HFFc6 (cell line): ENCODE results near the gene PAPPA. TPM values are rescaled to one million over a fixed set of nuclear protein-coding genes. Genes with fewer than 3 reads are reported as not detected.

Source experiments
- DNase-seq: peaks from one replicate; pipeline ENCODE4 v3.0.0-alpha.2; 2018
- H3K27ac Mint-ChIP-seq: 2 replicates; pipeline ENCODE4 v1.8.0; 2020; ENCODE audit warnings: mild to moderate bottlenecking, mixed read lengths
- H3K27me3 Mint-ChIP-seq: 2 replicates; pipeline ENCODE4 v1.8.0; 2021; ENCODE audit warnings: mild to moderate bottlenecking, moderate library complexity, mixed read lengths; ENCODE audit not compliant: insufficient read depth
- H3K36me3 Mint-ChIP-seq: 2 replicates; pipeline ENCODE4 v1.8.0; 2021; ENCODE audit warnings: low read depth, mixed read lengths
- H3K4me1 Mint-ChIP-seq: 2 replicates; pipeline ENCODE4 v1.8.0; 2020; ENCODE audit warnings: low read depth, mixed read lengths
- H3K4me3 Mint-ChIP-seq: 2 replicates; pipeline ENCODE4 v1.8.0; 2020; ENCODE audit warnings: mild to moderate bottlenecking, moderate library complexity, mixed read lengths
- H3K9me3 Mint-ChIP-seq: 2 replicates; pipeline ENCODE4 v1.8.0; 2020; ENCODE audit warnings: mild to moderate bottlenecking, mixed read lengths
- total RNA-seq, 6 experiments: library from RNA; stranded (reverse); fragmentation: NEBNext Ultra II Directional; extraction: Animal tissue kit (Norgen Biotek cat#: 25700); gene quantifications; 2 replicates in 1 of 6; 3 replicates in 5 of 6; pipeline ENCODE4 v1.2.3, GENCODE V29; 2021
- TF ChIP-seq, protein P1 (sequence below): fragments of 200-600 bp; sonication (generic); IDR thresholded peaks from 2 replicates; pipeline ENCODE4 v1.5.0; 2021; ENCODE audit warnings: antibody characterized with exemption, mild to moderate bottlenecking

The PAPPA gene
- total RNA-seq, 6 experiments from 2014 or later, result 8.2 to 13.2 (median 12.3) TPM

DNA sequence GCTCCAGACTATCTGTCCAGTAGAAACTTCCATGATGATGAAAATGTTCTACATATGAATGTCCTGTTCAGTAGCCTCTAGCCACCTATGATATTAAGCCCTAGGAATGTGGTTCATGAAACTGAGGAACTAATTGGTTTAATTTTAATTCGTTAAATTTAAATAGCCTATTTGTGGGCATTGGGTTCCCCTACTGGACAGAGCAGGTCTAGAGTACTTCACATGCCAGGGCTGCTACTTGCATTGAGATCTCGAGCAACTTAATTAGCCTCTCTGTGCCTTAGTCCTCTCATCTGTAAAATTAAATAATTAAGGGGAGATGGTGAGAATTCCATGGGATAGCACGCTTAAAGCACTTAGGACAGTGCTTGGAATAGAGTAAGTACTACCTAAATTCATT is 160.0 kb downstream of the PAPPA start:
- Mint-ChIP-seq H3K9me3 (no peaks in the 10 kb centered on the region), H3K36me3 (no peaks in the 10 kb centered on the region), H3K27ac (no peak overlapping the region), H3K4me3 (no peak overlapping the region), H3K4me1 (no peaks in the 10 kb centered on the region), H3K27me3 (no peaks in the 10 kb centered on the region)
- TF ChIP-seq, protein P1, sequence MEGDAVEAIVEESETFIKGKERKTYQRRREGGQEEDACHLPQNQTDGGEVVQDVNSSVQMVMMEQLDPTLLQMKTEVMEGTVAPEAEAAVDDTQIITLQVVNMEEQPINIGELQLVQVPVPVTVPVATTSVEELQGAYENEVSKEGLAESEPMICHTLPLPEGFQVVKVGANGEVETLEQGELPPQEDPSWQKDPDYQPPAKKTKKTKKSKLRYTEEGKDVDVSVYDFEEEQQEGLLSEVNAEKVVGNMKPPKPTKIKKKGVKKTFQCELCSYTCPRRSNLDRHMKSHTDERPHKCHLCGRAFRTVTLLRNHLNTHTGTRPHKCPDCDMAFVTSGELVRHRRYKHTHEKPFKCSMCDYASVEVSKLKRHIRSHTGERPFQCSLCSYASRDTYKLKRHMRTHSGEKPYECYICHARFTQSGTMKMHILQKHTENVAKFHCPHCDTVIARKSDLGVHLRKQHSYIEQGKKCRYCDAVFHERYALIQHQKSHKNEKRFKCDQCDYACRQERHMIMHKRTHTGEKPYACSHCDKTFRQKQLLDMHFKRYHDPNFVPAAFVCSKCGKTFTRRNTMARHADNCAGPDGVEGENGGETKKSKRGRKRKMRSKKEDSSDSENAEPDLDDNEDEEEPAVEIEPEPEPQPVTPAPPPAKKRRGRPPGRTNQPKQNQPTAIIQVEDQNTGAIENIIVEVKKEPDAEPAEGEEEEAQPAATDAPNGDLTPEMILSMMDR, result peak; percentile 60
- peak; percentile 11 for DNase-seq

DNA sequence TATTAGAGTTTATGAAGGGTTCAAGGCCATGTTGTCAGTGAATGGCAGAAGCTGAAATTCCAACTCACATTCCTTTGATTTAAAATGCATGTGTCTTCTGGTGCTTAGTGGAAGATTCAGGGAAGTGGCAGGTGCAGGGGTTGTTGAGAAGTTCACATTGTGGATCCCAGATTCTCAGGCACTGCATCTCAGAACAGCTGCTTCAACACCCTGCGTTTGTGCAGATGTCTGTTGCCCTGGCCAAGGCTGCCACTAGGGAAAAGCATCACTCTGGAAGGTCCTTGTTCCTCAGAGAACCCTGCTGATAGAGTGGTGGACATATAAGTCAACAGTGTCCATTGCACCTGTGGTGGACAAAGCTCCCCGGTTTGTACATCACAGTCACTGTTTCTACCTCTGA is 162.7 kb downstream of the PAPPA start:
- Mint-ChIP-seq H3K36me3 (no peaks in the 10 kb centered on the region), H3K4me1 (no peaks in the 10 kb centered on the region), H3K4me3 (no peak overlapping the region), H3K9me3 (no peaks in the 10 kb centered on the region), H3K27ac (no peak overlapping the region), H3K27me3 (no peaks in the 10 kb centered on the region)
- DNase-seq, result no peak
- TF ChIP-seq, protein P1, result no peak

DNA sequence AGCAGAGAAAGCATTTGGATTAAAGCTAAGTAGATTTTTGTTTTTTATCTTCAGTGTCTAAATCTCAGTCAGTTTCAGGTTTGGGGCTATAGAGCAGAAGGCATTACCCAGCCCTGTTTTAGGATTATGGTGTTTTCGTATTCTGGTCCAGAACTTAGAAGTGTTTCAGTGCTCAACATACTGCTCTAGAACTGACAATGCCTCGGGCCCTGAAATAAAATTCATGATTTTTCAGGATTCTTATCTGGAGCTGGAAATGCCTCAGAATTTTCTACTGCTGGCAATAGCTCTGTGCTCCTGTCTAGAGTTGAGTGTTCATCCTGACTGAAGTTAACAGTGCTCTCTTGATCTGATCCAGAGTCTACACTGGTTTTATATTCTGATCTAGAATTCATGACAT is 163.9 kb downstream of the PAPPA start:
- Mint-ChIP-seq H3K27ac (no peak overlapping the region), H3K36me3 (no peaks in the 10 kb centered on the region), H3K4me3 (no peak overlapping the region), H3K9me3 (no peaks in the 10 kb centered on the region), H3K27me3 (no peaks in the 10 kb centered on the region), H3K4me1 (no peaks in the 10 kb centered on the region)
- no peak for DNase-seq
- TF ChIP-seq, protein P1, result no peak

DNA sequence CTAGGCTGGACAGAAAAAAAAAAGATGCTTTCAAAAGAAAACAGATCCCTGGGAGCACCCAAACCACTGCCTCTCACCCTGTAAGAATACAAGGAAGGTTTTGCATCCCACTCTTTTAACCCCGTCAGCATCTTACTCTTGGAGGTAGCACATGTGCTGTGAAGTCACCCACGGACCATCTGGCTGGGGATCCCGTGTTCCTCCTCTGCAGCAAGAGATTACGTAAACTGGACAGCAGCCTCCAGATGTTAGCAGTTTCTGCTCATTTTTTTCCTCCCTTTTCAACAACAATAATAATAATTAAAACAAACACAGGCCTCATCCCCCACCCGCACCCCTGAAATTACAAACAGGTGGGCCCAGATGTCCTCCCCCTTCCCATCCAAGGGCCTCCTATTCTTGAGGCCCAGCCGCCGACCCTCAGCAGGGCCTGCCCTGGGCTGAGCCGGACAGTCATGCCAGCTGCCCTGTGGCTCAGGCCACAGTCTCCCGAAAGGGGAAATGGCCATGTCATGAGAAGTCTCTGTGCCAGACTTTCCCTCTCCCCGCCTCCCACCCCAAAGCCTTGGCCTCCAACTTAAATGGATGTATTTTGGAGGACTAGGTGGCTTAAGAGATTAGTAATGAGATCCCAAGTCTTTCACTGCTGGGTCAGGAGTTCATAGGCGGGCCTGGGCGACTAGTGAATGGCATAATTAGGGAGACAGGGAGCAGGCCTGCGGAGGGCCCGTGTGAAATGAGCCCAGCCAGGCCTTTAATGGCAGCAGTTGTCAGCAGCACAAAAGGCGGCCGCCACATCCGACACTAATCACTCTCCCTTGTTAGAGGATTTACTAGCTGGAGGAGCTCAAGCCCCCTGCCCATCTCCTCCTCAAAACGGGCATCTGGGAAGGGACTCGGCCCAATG is 165.1 kb downstream of the PAPPA start:
- no peak for DNase-seq
- Mint-ChIP-seq H3K36me3 (no peaks in the 10 kb centered on the region), H3K4me3 (no peak overlapping the region), H3K27ac (no peak overlapping the region), H3K4me1 (peaks cover 7% of the 10 kb centered on the region; the same call in 1 of the 2 replicates), H3K27me3 (peaks cover 3% of the 10 kb centered on the region), H3K9me3 (no peaks in the 10 kb centered on the region)
- TF ChIP-seq, protein P1, result no peak

DNA sequence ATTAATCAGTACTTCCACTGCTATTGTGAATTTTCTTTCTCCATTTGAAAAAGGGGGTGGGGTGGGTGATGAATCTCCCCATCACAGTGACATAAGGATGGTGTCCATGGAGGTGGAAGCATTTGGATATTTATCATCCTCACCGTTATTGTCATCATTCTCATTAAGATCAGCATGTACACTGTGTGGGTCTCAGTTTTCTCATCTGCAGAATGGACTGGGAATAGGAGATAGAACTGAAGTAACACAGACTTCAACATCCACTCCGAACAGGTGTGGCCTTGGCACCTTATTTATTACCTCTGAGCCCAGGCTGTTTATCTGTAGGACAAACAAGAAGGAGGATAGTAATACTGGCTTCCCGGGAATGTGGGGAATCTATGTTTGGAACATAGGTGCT is 165.9 kb downstream of the PAPPA start:
- Mint-ChIP-seq H3K4me1 (peaks cover 7% of the 10 kb centered on the region; the same call in 1 of the 2 replicates), H3K36me3 (no peaks in the 10 kb centered on the region)
- TF ChIP-seq, protein P1, result no peak

More for the DNA sequence above, 165.9 kb downstream of the PAPPA start:
- H3K27me3 Mint-ChIP-seq, result peaks cover 3% of the 10 kb centered on the region
- H3K4me3 Mint-ChIP-seq, result no peak overlapping the region
- H3K27ac Mint-ChIP-seq, result no peak overlapping the region
- no peaks in the 10 kb centered on the region for H3K9me3 Mint-ChIP-seq
- no peak for DNase-seq
